Measurements from ENCODE around the gene TBC1D4.

Gene TBC1D4

GRCh38 chr13:75263741-75264407 lies 218.1 kb downstream of the TBC1D4 start:
- no peak for TF ChIP-seq CTCF (IDR thresholded peaks at IDR 0.05; ENCODE audit: control insufficient read depth, extremely low read depth, insufficient read depth)
- DNase-seq (ENCODE audit: low read depth), result no peak
- no peak overlapping the region for H3K4me3 ChIP-seq (ENCODE audit: low read depth, low read length)

GRCh38 chr13:75258159-75258782 lies 223.7 kb downstream of the TBC1D4 start:
- peak; percentile 4 for DNase-seq (ENCODE audit: low read depth)
- no peak overlapping the region for H3K4me3 ChIP-seq (ENCODE audit: low read depth, low read length)
- peak; percentile 37 for TF ChIP-seq CTCF (IDR thresholded peaks at IDR 0.05; ENCODE audit: control insufficient read depth, extremely low read depth, insufficient read depth)

GRCh38 chr13:75256922-75257321 lies 225.0 kb downstream of the TBC1D4 start:
- no peak overlapping the region for H3K4me3 ChIP-seq (ENCODE audit: low read depth, low read length)
- DNase-seq (ENCODE audit: low read depth), result no peak
- no peak for TF ChIP-seq CTCF (IDR thresholded peaks at IDR 0.05; ENCODE audit: control insufficient read depth, extremely low read depth, insufficient read depth)

GRCh38 chr13:75255653-75256052 lies 226.3 kb downstream of the TBC1D4 start:
- H3K4me3 ChIP-seq (ENCODE audit: low read depth, low read length), result no peak overlapping the region
- no peak for TF ChIP-seq CTCF (IDR thresholded peaks at IDR 0.05; ENCODE audit: control insufficient read depth, extremely low read depth, insufficient read depth)
- DNase-seq (ENCODE audit: low read depth), result no peak

GRCh38 chr13:75255147-75255546 lies 226.8 kb downstream of the TBC1D4 start:
- no peak overlapping the region for H3K4me3 ChIP-seq (ENCODE audit: low read depth, low read length)
- TF ChIP-seq CTCF (IDR thresholded peaks at IDR 0.05; ENCODE audit: control insufficient read depth, extremely low read depth, insufficient read depth), result no peak
- no peak for DNase-seq (ENCODE audit: low read depth)

GRCh38 chr13:75251188-75251587 lies 230.8 kb downstream of the TBC1D4 start:
- no peak for DNase-seq (ENCODE audit: low read depth)
- H3K4me3 ChIP-seq (ENCODE audit: low read depth, low read length), result no peak overlapping the region
- TF ChIP-seq CTCF (IDR thresholded peaks at IDR 0.05; ENCODE audit: control insufficient read depth, extremely low read depth, insufficient read depth), result no peak

All from LNCaP clone FGC (cell line).